HEK293 (cell line): ENCODE data around the gene PHLDB2.

Source experiments
- CTCF ChIA-PET: fragments of 350-600 bp; formaldehyde crosslinking; extraction: SDS; loops from one replicate; lab custom pipeline; 2021; ENCODE audit warnings: antibody characterized with exemption; lab: Yijun Ruan, JAX
- POLR2A ChIA-PET: fragments of 300-600 bp; formaldehyde crosslinking; extraction: SDS; loops from one replicate; lab custom pipeline; 2020; ENCODE audit warnings: antibody characterized with exemption, inconsistent platforms; lab: Yijun Ruan, JAX
- H3K27ac ChIP-seq: fragments of 200-500 bp; sonication (Bioruptor generic); 2 replicates; pipeline ENCODE4 v1.5.1; 2014; ENCODE audit warnings: low read depth, low read length, control low read depth, inconsistent platforms; ENCODE audit errors: extremely low read depth
- H3K36me3 ChIP-seq, 2 experiments: fragments of 200-500 bp in 1 of 2; sonication (Bioruptor generic) in 1 of 2; 1 replicate in 1 of 2; 2 replicates in 1 of 2; pipeline ENCODE4 v1.5.1; 2014 to 2017; ENCODE audit warnings: inconsistent platforms in 2 of 2, low read length in 2 of 2; ENCODE audit not compliant: control insufficient read depth in 2 of 2, insufficient read depth in 1 of 2
- H3K4me1 ChIP-seq: fragments of 200-500 bp; sonication (Bioruptor generic); 2 replicates; pipeline ENCODE4 v1.5.1; 2014; ENCODE audit warnings: mild to moderate bottlenecking, low read length, inconsistent platforms; ENCODE audit not compliant: control insufficient read depth, insufficient read depth
- H3K4me3 ChIP-seq: 2 replicates; pipeline ENCODE4 v1.5.1; 2011; ENCODE audit warnings: low read depth, mild to moderate bottlenecking, control low read depth, low read length, moderate library complexity
- H3K9me3 ChIP-seq: fragments of 200-500 bp; sonication (Bioruptor generic); 2 replicates; pipeline ENCODE4 v1.5.1; 2014; ENCODE audit warnings: low read depth, low read length, inconsistent platforms; ENCODE audit not compliant: control insufficient read depth, insufficient read depth
- CTCF ChIP-seq: fragments of 450-650 bp; formaldehyde crosslinking; IDR thresholded peaks from 2 replicates; pipeline ENCODE4 v1.5.1; 2016; ENCODE audit warnings: missing biosample characterization, missing genetic modification characterization
- KLF7 ChIP-seq: fragments of 450-650 bp; formaldehyde crosslinking; IDR thresholded peaks from 2 replicates; pipeline ENCODE4 v1.5.1; 2016; ENCODE audit warnings: missing biosample characterization, missing genetic modification characterization, borderline replicate concordance
- OVOL3 ChIP-seq: fragments of 450-650 bp; formaldehyde crosslinking; IDR thresholded peaks from 2 replicates; pipeline ENCODE4 v1.5.1; 2016; ENCODE audit warnings: missing biosample characterization, missing genetic modification characterization
- PRDM1 ChIP-seq: fragments of 450-650 bp; formaldehyde crosslinking; IDR thresholded peaks from 2 replicates; pipeline ENCODE4; 2016; ENCODE audit warnings: missing biosample characterization, missing genetic modification characterization
- ZIC2 ChIP-seq: fragments of 450-650 bp; formaldehyde crosslinking; IDR thresholded peaks from 2 replicates; pipeline ENCODE4 v1.5.1; 2016; ENCODE audit warnings: missing biosample characterization, missing genetic modification characterization
- ZNF2 ChIP-seq: fragments of 450-650 bp; formaldehyde crosslinking; IDR thresholded peaks from 2 replicates; pipeline ENCODE4 v1.5.1; 2016; ENCODE audit warnings: missing biosample characterization, missing genetic modification characterization
- ZNF362 ChIP-seq: fragments of 450-650 bp; formaldehyde crosslinking; IDR thresholded peaks from 2 replicates; pipeline ENCODE4 v1.5.1; 2016; ENCODE audit warnings: missing biosample characterization, missing genetic modification characterization
- ZNF518A ChIP-seq: fragments of 450-650 bp; formaldehyde crosslinking; conservative IDR thresholded peaks from 2 replicates; pipeline ENCODE4 v1.5.1; 2016; ENCODE audit warnings: low read depth, missing biosample characterization, missing genetic modification characterization
- ZNF549 ChIP-seq: fragments of 450-650 bp; IDR thresholded peaks from 2 replicates; pipeline ENCODE4 v1.5.1; 2018; ENCODE audit warnings: missing biosample characterization, missing genetic modification characterization, mild to moderate bottlenecking, inconsistent platforms, moderate library complexity
- ZNF558 ChIP-seq: fragments of 450-650 bp; formaldehyde crosslinking; IDR thresholded peaks from 2 replicates; pipeline ENCODE4 v1.5.1; 2016; ENCODE audit warnings: missing biosample characterization, missing genetic modification characterization
- ZNF585B ChIP-seq: fragments of 450-650 bp; formaldehyde crosslinking; IDR thresholded peaks from 2 replicates; pipeline ENCODE4 v1.5.1; 2016; ENCODE audit warnings: missing biosample characterization, missing genetic modification characterization
- ZNF621 ChIP-seq: fragments of 450-650 bp; formaldehyde crosslinking; IDR thresholded peaks from 2 replicates; pipeline ENCODE4 v1.5.1; 2017; ENCODE audit warnings: missing biosample characterization, missing genetic modification characterization
- TF ChIP-seq, protein P1 (sequence below): fragments of 450-650 bp; formaldehyde crosslinking; IDR thresholded peaks from 2 replicates; pipeline ENCODE4 v1.5.1; 2017; ENCODE audit warnings: missing biosample characterization, mild to moderate bottlenecking, missing genetic modification characterization, moderate library complexity
- TF ChIP-seq, protein P2 (sequence below): fragments of 450-650 bp; formaldehyde crosslinking; IDR thresholded peaks from 2 replicates; pipeline ENCODE4 v1.5.1; 2017; ENCODE audit warnings: missing biosample characterization, missing genetic modification characterization
- TF ChIP-seq, protein P3 (sequence below): fragments of 450-650 bp; formaldehyde crosslinking; IDR thresholded peaks from 2 replicates; pipeline ENCODE4 v1.5.1; 2016; ENCODE audit warnings: missing biosample characterization, missing genetic modification characterization, borderline replicate concordance

The PHLDB2 gene

GRCh38 chr3:111870620-111871019 lies 11.6 kb downstream of the PHLDB2 start:
- H3K4me3 ChIP-seq, result no peak overlapping the region
- H3K4me1 ChIP-seq, result no peaks in the 10 kb centered on the region
- no peak for TF ChIP-seq CTCF (tag by site-specific recombination)
- no peak for TF ChIP-seq ZNF362 (tag by site-specific recombination)
- no peak for TF ChIP-seq ZNF585B (tag by site-specific recombination)
- TF ChIP-seq ZNF549 (tag by site-specific recombination), result no peak
- TF ChIP-seq ZNF2 (tag by site-specific recombination), result no peak
- no peak for TF ChIP-seq ZNF518A (tag by site-specific recombination)
- TF ChIP-seq, protein P1, sequence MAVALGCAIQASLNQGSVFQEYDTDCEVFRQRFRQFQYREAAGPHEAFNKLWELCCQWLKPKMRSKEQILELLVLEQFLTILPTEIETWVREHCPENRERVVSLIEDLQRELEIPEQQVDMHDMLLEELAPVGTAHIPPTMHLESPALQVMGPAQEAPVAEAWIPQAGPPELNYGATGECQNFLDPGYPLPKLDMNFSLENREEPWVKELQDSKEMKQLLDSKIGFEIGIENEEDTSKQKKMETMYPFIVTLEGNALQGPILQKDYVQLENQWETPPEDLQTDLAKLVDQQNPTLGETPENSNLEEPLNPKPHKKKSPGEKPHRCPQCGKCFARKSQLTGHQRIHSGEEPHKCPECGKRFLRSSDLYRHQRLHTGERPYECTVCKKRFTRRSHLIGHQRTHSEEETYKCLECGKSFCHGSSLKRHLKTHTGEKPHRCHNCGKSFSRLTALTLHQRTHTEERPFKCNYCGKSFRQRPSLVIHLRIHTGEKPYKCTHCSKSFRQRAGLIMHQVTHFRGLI (tag by site-specific recombination), result no peak
- no peak for TF ChIP-seq KLF7 (tag by site-specific recombination)
- no peak for TF ChIP-seq ZNF558 (tag by site-specific recombination)
- no peak for TF ChIP-seq ZNF621 (tag by site-specific recombination)
- no peak for TF ChIP-seq ZIC2
- TF ChIP-seq OVOL3 (tag by site-specific recombination), result no peak
- TF ChIP-seq, protein P2, sequence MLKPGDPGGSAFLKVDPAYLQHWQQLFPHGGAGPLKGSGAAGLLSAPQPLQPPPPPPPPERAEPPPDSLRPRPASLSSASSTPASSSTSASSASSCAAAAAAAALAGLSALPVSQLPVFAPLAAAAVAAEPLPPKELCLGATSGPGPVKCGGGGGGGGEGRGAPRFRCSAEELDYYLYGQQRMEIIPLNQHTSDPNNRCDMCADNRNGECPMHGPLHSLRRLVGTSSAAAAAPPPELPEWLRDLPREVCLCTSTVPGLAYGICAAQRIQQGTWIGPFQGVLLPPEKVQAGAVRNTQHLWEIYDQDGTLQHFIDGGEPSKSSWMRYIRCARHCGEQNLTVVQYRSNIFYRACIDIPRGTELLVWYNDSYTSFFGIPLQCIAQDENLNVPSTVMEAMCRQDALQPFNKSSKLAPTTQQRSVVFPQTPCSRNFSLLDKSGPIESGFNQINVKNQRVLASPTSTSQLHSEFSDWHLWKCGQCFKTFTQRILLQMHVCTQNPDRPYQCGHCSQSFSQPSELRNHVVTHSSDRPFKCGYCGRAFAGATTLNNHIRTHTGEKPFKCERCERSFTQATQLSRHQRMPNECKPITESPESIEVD (tag by site-specific recombination), result no peak
- TF ChIP-seq PRDM1 (tag by site-specific recombination), result no peak
- TF ChIP-seq, protein P3, sequence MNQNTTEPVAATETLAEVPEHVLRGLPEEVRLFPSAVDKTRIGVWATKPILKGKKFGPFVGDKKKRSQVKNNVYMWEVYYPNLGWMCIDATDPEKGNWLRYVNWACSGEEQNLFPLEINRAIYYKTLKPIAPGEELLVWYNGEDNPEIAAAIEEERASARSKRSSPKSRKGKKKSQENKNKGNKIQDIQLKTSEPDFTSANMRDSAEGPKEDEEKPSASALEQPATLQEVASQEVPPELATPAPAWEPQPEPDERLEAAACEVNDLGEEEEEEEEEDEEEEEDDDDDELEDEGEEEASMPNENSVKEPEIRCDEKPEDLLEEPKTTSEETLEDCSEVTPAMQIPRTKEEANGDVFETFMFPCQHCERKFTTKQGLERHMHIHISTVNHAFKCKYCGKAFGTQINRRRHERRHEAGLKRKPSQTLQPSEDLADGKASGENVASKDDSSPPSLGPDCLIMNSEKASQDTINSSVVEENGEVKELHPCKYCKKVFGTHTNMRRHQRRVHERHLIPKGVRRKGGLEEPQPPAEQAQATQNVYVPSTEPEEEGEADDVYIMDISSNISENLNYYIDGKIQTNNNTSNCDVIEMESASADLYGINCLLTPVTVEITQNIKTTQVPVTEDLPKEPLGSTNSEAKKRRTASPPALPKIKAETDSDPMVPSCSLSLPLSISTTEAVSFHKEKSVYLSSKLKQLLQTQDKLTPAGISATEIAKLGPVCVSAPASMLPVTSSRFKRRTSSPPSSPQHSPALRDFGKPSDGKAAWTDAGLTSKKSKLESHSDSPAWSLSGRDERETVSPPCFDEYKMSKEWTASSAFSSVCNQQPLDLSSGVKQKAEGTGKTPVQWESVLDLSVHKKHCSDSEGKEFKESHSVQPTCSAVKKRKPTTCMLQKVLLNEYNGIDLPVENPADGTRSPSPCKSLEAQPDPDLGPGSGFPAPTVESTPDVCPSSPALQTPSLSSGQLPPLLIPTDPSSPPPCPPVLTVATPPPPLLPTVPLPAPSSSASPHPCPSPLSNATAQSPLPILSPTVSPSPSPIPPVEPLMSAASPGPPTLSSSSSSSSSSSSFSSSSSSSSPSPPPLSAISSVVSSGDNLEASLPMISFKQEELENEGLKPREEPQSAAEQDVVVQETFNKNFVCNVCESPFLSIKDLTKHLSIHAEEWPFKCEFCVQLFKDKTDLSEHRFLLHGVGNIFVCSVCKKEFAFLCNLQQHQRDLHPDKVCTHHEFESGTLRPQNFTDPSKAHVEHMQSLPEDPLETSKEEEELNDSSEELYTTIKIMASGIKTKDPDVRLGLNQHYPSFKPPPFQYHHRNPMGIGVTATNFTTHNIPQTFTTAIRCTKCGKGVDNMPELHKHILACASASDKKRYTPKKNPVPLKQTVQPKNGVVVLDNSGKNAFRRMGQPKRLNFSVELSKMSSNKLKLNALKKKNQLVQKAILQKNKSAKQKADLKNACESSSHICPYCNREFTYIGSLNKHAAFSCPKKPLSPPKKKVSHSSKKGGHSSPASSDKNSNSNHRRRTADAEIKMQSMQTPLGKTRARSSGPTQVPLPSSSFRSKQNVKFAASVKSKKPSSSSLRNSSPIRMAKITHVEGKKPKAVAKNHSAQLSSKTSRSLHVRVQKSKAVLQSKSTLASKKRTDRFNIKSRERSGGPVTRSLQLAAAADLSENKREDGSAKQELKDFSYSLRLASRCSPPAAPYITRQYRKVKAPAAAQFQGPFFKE (tag by site-specific recombination), result no peak
- CTCF ChIA-PET, result interaction anchor here (0.7 kb wide), 2 partner anchors 86 to 1005 kb away, joined by 3 read pairs; no protein-coding TSS in a partner anchor
- H3K36me3 ChIP-seq, result no peaks in the 10 kb centered on the region
- POLR2A ChIA-PET, result interaction anchor here (1.1 kb wide), 1 partner anchor 12 kb away, joined by 4 read pairs; no protein-coding TSS in a partner anchor
- H3K9me3 ChIP-seq, result no peaks in the 10 kb centered on the region
- H3K27ac ChIP-seq, result no peak overlapping the region
